ENCODE results near the gene PAFAH2. TPM values are rescaled to one million over a fixed set of nuclear protein-coding genes. Genes with fewer than 3 reads are reported as not detected.

The PAFAH2 gene
- total RNA-seq, 1 experiment from 2014 or later = 12.4 TPM

DNA sequence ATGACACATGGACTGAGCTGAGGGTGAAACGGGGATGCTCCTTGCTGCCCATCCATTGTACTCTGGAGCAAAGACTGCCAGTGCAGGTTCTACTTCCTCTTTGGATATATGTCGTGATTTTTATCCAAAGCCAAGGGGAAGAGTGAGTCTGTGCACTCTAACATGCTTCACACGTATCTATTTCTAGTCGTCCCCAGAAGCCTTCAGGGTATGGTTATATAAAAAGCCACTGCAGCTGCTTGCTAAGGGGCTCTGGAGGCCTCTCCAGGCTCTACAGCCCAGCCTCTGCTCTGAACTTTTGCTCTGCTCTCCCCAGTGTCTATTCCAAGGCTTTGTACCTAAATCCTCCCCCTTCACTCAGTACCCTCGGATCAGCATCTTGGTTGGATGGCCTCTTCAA lies 20.1 kb downstream of the PAFAH2 start:
- TF ChIP-seq, protein P1, sequence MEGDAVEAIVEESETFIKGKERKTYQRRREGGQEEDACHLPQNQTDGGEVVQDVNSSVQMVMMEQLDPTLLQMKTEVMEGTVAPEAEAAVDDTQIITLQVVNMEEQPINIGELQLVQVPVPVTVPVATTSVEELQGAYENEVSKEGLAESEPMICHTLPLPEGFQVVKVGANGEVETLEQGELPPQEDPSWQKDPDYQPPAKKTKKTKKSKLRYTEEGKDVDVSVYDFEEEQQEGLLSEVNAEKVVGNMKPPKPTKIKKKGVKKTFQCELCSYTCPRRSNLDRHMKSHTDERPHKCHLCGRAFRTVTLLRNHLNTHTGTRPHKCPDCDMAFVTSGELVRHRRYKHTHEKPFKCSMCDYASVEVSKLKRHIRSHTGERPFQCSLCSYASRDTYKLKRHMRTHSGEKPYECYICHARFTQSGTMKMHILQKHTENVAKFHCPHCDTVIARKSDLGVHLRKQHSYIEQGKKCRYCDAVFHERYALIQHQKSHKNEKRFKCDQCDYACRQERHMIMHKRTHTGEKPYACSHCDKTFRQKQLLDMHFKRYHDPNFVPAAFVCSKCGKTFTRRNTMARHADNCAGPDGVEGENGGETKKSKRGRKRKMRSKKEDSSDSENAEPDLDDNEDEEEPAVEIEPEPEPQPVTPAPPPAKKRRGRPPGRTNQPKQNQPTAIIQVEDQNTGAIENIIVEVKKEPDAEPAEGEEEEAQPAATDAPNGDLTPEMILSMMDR (conservative IDR thresholded peaks at IDR 0.05) = no peak

More for the DNA sequence above, 20.1 kb downstream of the PAFAH2 start:
- H2AFZ ChIP-seq (ENCODE audit: low read length) = no peak overlapping the region
- H4K91ac ChIP-seq (ENCODE audit: insufficient read length, low read depth, low read length) = no peak overlapping the region
- no peak overlapping the region for H2BK20ac ChIP-seq (ENCODE audit: low read depth, low read length, poor library complexity, severe bottlenecking)
- no peak overlapping the region for H2BK12ac ChIP-seq (ENCODE audit: insufficient read length, low read depth, low read length)
- no peak overlapping the region for H3K4me2 ChIP-seq (ENCODE audit: insufficient read depth, insufficient read length, low read length)
- H4K5ac ChIP-seq (ENCODE audit: insufficient read length, low read depth, low read length) = no peak overlapping the region
- no peak overlapping the region for H3K23ac ChIP-seq (ENCODE audit: insufficient read length, low read depth, low read length)
- no peak overlapping the region for H3T11ph ChIP-seq (ENCODE audit: low read length)
- no CpG with 5 or more reads among the region's 5 CpGs for whole genome bisulfite sequencing (ENCODE audit: extremely low coverage, insufficient read length, low lambda C conversion rate)
- H3K79me2 ChIP-seq (ENCODE audit: insufficient read depth, low read length) = no peaks in the 10 kb centered on the region
- H3K79me1 ChIP-seq (ENCODE audit: insufficient read depth, low read depth, low read length, poor library complexity, severe bottlenecking) = no peaks in the 10 kb centered on the region
- no peak overlapping the region for H3K4ac ChIP-seq (ENCODE audit: low read depth, low read length)
- H4K20me1 ChIP-seq (ENCODE audit: control insufficient read depth, insufficient read depth, insufficient read length) = no peaks in the 10 kb centered on the region
- H3K23me2 ChIP-seq (ENCODE audit: insufficient read length, low read depth, low read length, poor library complexity, severe bottlenecking) = no peaks in the 10 kb centered on the region
- H2AK5ac ChIP-seq (ENCODE audit: insufficient read length, low read length) = no peak overlapping the region
- H3K27ac Mint-ChIP-seq = no peak overlapping the region
- no peak overlapping the region for H3K9ac ChIP-seq (ENCODE audit: extremely low read depth, insufficient read length, low read length)
- H3K18ac ChIP-seq (ENCODE audit: insufficient read length, low read depth, low read length) = no peak overlapping the region
- H3K4me1 ChIP-seq (ENCODE audit: insufficient read depth, low read length) = no peaks in the 10 kb centered on the region
- H2BK15ac ChIP-seq (ENCODE audit: low read depth, low read length) = no peak overlapping the region
- no peaks in the 10 kb centered on the region for H3K4me1 Mint-ChIP-seq
- H2BK5ac ChIP-seq (ENCODE audit: insufficient read length, low read length) = no peak overlapping the region
- H2BK120ac ChIP-seq (ENCODE audit: low read depth, low read length, poor library complexity, severe bottlenecking) = no peak overlapping the region
- DNase-seq = no peak
- H3K4me3 Mint-ChIP-seq = no peak overlapping the region
- H3K27me3 ChIP-seq (ENCODE audit: insufficient read depth, low read length) = no peaks in the 10 kb centered on the region
- no peak overlapping the region for H3K14ac ChIP-seq (ENCODE audit: insufficient read depth, low read length)
- no peak overlapping the region for H3K56ac ChIP-seq (ENCODE audit: insufficient read length, low read depth, low read length)
- no peak overlapping the region for H4K8ac ChIP-seq (replicated peaks; ENCODE audit: insufficient read length, low read depth, low read length)
- H3K9me3 Mint-ChIP-seq = no peaks in the 10 kb centered on the region
- no peak overlapping the region for H3K27ac ChIP-seq (ENCODE audit: insufficient read length, low read depth, low read length)
- no peaks in the 10 kb centered on the region for H3K9me3 ChIP-seq (ENCODE audit: control insufficient read depth, low read depth, low read length)
- H3K36me3 Mint-ChIP-seq (ENCODE audit: insufficient read depth in 1 of 3, low read depth in 3 of 3) = peaks cover 7 to 58% (median 53%) of the 10 kb centered on the region in 3 experiments; a peak in 6 of 7 replicates
- H3K27me3 Mint-ChIP-seq (ENCODE audit: low read depth) = peaks cover 6% of the 10 kb centered on the region

All from H9 (cell line).